RWPE1 (cell line): ENCODE measurements around the gene CAMTA2.
A peak's percentile ranks its signal among the peaks of the same experiment; 100 is the strongest.
"Not testable (repeated sequence)": the region's sequence is repeated elsewhere in the genome, so short reads cannot be mapped to it uniquely, and the experiment has no call there.

Experiments
- CTCF ChIA-PET: fragments of 350-600 bp; sonication (Branson Sonifier 250); formaldehyde crosslinking; extraction: SDS; loops from one replicate; lab custom pipeline; 2021; lab: Yijun Ruan, JAX
- POLR2A ChIA-PET: fragments of 400-600 bp; formaldehyde crosslinking; extraction: SDS; loops from one replicate; lab custom pipeline; 2020; ENCODE audit warnings: antibody characterized with exemption; ENCODE audit not compliant: low non-redundant PET; lab: Yijun Ruan, JAX
- DNase-seq: peaks from one replicate; pipeline ENCODE4 v3.0.0; 2012; ENCODE audit warnings: low spot score
- H3K27ac ChIP-seq: fragments of 450-650 bp; 2 replicates; pipeline ENCODE4 v1.5.1; 2017
- TF ChIP-seq, protein P1 (sequence below): fragments of 450-650 bp; conservative IDR thresholded peaks from 2 replicates; pipeline ENCODE4 v1.5.1; 2017; ENCODE audit warnings: low read depth, mild to moderate bottlenecking

Gene CAMTA2

DNA sequence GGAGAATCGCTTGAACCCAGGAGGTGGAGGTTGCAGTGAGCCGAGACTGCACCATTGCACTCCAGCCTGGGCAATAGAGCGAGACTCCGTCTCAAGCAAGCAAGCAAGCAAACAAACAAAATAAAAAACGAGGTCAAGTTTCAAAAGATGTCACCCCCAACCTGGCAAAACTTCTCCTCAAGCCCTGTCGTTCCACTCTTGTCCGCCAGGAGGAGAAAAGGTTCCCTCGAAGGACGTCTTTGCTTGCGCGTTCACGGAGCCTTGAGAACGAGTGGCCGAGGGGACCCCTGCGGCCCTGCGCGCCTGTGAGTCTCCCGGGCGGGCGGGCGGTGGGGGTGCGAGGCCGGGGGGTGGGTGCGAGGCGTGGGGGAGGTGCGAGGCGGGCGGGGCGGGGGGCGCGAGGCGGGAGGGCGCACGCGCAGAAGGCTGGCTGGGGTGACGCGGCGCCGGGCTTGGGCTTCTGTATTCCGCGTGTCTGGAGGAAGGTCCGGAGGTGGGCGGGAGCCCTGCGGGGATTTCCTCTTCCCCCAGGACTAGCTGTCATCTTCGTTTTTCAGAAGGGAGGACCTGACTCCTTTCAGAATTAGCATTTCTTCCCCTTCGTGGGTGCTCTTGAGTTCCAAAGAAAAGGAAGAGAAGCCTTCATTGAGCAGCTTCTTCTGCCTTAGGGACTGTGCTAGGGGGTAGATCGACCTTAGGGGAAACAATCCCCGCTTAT, 44.0 kb upstream of the CAMTA2 start:
- DNase-seq, result peak; percentile 67
- TF ChIP-seq, protein P1, sequence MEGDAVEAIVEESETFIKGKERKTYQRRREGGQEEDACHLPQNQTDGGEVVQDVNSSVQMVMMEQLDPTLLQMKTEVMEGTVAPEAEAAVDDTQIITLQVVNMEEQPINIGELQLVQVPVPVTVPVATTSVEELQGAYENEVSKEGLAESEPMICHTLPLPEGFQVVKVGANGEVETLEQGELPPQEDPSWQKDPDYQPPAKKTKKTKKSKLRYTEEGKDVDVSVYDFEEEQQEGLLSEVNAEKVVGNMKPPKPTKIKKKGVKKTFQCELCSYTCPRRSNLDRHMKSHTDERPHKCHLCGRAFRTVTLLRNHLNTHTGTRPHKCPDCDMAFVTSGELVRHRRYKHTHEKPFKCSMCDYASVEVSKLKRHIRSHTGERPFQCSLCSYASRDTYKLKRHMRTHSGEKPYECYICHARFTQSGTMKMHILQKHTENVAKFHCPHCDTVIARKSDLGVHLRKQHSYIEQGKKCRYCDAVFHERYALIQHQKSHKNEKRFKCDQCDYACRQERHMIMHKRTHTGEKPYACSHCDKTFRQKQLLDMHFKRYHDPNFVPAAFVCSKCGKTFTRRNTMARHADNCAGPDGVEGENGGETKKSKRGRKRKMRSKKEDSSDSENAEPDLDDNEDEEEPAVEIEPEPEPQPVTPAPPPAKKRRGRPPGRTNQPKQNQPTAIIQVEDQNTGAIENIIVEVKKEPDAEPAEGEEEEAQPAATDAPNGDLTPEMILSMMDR, result peak; percentile 73
- ChIA-PET POLR2A (no interaction called here), CTCF (interaction anchor here (0.8 kb wide), 1 partner anchor 51 kb away, joined by 4 read pairs; no protein-coding TSS in a partner anchor)
- H3K27ac ChIP-seq, result peak overlapping the region; percentile 54

DNA sequence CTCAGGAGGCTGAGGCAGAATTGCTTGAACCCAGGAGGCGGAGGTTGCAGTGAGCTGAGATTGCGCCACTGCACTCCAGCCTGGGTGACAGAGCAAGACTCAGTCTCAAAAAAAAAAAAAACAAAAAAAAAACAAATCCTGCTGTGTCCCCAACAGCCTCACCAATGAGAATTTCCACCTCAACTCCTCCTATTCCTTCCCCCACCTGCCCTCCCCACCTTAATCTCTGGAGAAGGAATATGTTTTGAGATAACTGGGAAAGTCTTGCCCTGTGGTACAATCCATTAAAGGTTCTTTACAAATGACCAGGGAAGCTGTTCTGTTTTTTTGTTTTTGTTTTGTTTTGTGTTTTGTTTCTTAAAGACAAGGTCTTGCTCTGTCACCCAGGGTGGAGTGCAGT, 42.7 kb upstream of the CAMTA2 start:
- CTCF ChIA-PET, result interaction anchor here (1.2 kb wide), 1 partner anchor 16 kb away, joined by 4 read pairs; no protein-coding TSS in a partner anchor
- POLR2A ChIA-PET, result not testable (repeated sequence)

DNA sequence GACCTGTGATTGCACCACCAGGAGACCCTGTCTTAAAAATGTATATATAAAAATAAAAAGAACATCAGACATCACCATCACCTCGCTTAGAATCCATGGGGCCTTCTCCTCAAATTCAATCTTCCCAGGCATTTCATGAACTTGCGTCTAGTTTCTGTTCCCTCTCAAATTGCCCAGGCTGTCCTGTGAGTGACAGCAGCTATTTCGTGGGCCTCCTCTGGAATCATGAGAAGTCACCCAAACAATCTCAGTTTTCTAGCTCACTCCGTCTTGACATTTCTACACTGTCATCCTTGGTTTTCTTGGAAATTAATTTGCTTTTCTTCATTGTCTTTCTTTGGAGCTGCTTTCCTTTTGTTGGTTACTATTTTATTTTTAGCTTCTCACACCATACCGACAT, 40.4 kb upstream of the CAMTA2 start:
- TF ChIP-seq, protein P1, result no peak
- no peak overlapping the region for H3K27ac ChIP-seq
- POLR2A ChIA-PET, result no interaction called here
- DNase-seq, result no peak
- CTCF ChIA-PET, result interaction anchor here (0.6 to 1.8 kb wide), 2 partner anchors 34 to 316 kb away, joined by 3 to 4 read pairs; no protein-coding TSS in a partner anchor

More for the DNA sequence above, 42.7 kb upstream of the CAMTA2 start:
- not testable (repeated sequence) for H3K27ac ChIP-seq, DNase-seq

DNA sequence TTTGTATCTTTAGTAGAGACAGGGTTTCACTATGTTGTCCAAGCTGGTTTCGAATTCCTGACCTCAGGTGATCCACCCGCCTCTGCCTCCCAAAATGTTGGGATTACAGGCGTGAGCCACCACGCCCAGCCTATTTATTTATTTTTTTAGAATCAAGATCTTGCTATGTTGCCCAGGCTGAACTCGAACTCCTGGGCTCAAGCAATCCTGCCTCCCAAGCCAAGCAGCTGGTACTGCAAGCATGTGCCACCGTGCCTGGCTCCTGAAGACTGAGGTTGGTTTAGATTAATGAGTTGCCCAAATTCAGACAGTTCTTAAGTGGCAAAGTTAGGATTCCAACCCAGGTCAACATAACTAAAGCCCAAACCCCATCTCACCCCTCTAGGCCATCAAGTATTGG, 39.8 kb upstream of the CAMTA2 start:
- TF ChIP-seq, protein P1, result no peak
- ChIA-PET POLR2A (no interaction called here), CTCF (interaction anchor here (1.8 kb wide), 1 partner anchor 35 kb away, joined by 4 read pairs; no protein-coding TSS in a partner anchor)
- DNase-seq, result no peak
- no peak overlapping the region for H3K27ac ChIP-seq

DNA sequence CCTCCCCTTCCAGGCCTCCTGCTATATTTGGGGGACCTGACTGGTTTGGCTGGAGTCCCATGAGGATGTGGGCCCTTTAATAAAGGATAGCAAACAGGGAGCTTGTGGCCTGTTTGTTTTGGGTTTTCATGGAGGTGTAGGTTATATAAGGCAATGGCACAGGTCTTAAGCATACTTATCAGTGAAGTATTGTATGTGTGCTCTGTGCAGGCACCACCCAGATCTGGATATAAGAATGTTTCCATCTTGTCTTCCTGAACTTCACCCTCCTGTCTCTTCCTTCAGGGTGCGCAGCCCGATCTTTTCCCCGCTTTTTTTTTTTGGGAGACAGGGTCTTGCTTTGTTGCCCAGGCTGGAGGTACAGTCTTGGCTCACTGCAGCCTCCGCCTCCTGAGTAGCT, 37.1 kb upstream of the CAMTA2 start:
- DNase-seq, result no peak
- ChIA-PET POLR2A (no interaction called here), CTCF (interaction anchor here (0.6 kb wide), 1 partner anchor 38 kb away, joined by 3 read pairs; no protein-coding TSS in a partner anchor)
- TF ChIP-seq, protein P1, result no peak
- peak overlapping the region; percentile 65 for H3K27ac ChIP-seq

DNA sequence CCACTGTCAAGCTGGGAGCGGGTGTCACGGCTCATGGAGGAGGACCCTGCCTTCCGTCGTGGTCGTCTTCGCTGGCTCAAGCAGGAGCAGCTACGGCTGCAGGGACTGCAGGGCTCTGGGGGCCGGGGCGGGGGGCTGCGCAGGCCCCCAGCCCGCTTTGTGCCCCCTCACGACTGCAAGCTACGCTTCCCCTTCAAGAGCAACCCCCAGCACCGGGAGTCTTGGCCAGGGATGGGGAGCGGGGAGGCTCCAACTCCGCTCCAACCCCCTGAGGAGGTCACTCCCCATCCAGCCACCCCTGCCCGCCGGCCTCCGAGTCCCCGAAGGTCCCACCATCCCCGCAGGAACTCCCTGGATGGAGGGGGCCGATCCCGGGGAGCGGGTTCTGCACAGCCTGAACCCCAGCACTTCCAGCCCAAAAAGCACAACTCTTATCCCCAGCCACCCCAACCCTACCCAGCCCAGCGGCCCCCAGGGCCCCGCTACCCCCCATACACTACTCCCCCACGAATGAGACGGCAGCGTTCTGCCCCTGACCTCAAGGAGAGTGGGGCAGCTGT, 36.2 kb upstream of the CAMTA2 start:
- TF ChIP-seq, protein P1, result no peak
- ChIA-PET CTCF (no interaction called here), POLR2A (no interaction called here)
- no peak for DNase-seq
- H3K27ac ChIP-seq, result no peak overlapping the region
